Keratinocyte (primary cell): ENCODE data around the gene ZNF710. TPM values are rescaled to one million over a fixed set of nuclear protein-coding genes. Genes with fewer than 3 reads are reported as not detected.

Experiments used
- DNase-seq: peaks from one replicate; pipeline ENCODE4 v3.0.0-alpha.2; 2011; ENCODE audit warnings: low read depth, missing footprints, low spot score
- FAIRE-seq: peaks from 2 replicates; lab custom pipeline; 2011; peaks lifted over from hg19 to GRCh38; lab: Jason Lieb, UNC
- H2AFZ ChIP-seq: 2 replicates; pipeline ENCODE4 v1.6.0; 2012; ENCODE audit warnings: low read length, control low read depth, inconsistent platforms; ENCODE audit not compliant: control insufficient read depth
- H3K27ac ChIP-seq: 2 replicates; pipeline ENCODE4 v1.5.1; 2011; ENCODE audit warnings: low read length; ENCODE audit not compliant: control insufficient read depth, insufficient read depth
- H3K27me3 ChIP-seq: 3 replicates; pipeline ENCODE4 v1.6.0; 2011; ENCODE audit warnings: low read length; ENCODE audit not compliant: control insufficient read depth, insufficient read depth; ENCODE audit errors: extremely low read depth
- H3K36me3 ChIP-seq, 2 experiments: 2 replicates in 1 of 2; 3 replicates in 1 of 2; pipeline ENCODE4 v1.5.1; 2011; ENCODE audit warnings: low read length in 2 of 2, mild to moderate bottlenecking in 1 of 2; ENCODE audit not compliant: control insufficient read depth in 2 of 2, insufficient read depth in 2 of 2; ENCODE audit errors: extremely low read depth in 1 of 2
- H3K4me1 ChIP-seq: 3 replicates; pipeline ENCODE4 v1.5.1; 2011; ENCODE audit warnings: low read length; ENCODE audit not compliant: control insufficient read depth, insufficient read depth; ENCODE audit errors: extremely low read depth
- H3K4me2 ChIP-seq: 3 replicates; pipeline ENCODE4 v1.6.0; 2011; ENCODE audit warnings: low read depth, low read length; ENCODE audit not compliant: control insufficient read depth, insufficient read depth; ENCODE audit errors: extremely low read depth
- H3K4me3 ChIP-seq, 3 experiments: fragments of 200-600 bp in 1 of 3; sonication (generic) in 1 of 3; 2 replicates in 2 of 3; 3 replicates in 1 of 3; pipeline ENCODE4 v1.5.1; 2011 to 2016; ENCODE audit warnings: low read length in 3 of 3, mild to moderate bottlenecking in 3 of 3, control low read depth in 2 of 3, inconsistent platforms in 1 of 3, low read depth in 1 of 3, mixed read lengths in 1 of 3, mixed run types in 1 of 3, moderate library complexity in 1 of 3; ENCODE audit not compliant: control insufficient read depth in 2 of 3, insufficient read depth in 2 of 3; ENCODE audit errors: extremely low read depth in 1 of 3
- H3K79me2 ChIP-seq: 2 replicates; pipeline ENCODE4 v1.6.0; 2012; ENCODE audit warnings: low read length; ENCODE audit not compliant: control insufficient read depth, insufficient read depth
- H3K9ac ChIP-seq: 3 replicates; pipeline ENCODE4 v1.6.0; 2011; ENCODE audit warnings: low read length; ENCODE audit not compliant: control insufficient read depth, insufficient read depth; ENCODE audit errors: extremely low read depth
- H3K9me1 ChIP-seq: 3 replicates; pipeline ENCODE4 v1.6.0; 2011; ENCODE audit warnings: low read length; ENCODE audit not compliant: control insufficient read depth, insufficient read depth; ENCODE audit errors: extremely low read depth
- H3K9me3 ChIP-seq: 2 replicates; pipeline ENCODE4 v1.5.1; 2012; ENCODE audit warnings: low read depth, low read length; ENCODE audit not compliant: control insufficient read depth
- H4K20me1 ChIP-seq: 3 replicates; pipeline ENCODE4 v1.6.0; 2011; ENCODE audit warnings: low read length; ENCODE audit not compliant: control insufficient read depth, insufficient read depth; ENCODE audit errors: extremely low read depth
- CTCF ChIP-seq, 3 experiments: IDR thresholded peaks in 1 of 3; conservative IDR thresholded peaks in 1 of 3; optimal IDR thresholded peaks in 1 of 3; 2 replicates in 2 of 3; 3 replicates in 1 of 3; pipeline versions ENCODE3 to v1.5.1; 2011; ENCODE audit warnings: low read length in 3 of 3, mild to moderate bottlenecking in 3 of 3, moderate library complexity in 2 of 3, control low read depth in 1 of 3, inconsistent platforms in 1 of 3; ENCODE audit not compliant: insufficient read depth in 2 of 3; ENCODE audit errors: extremely low read depth in 1 of 3
- EZH2 ChIP-seq: IDR thresholded peaks from one replicate; pipeline ENCODE4 v1.6.1; 2012; ENCODE audit warnings: inconsistent platforms, mild to moderate bottlenecking, low read length, moderate library complexity
- dilution Hi-C: fragments of 300-500 bp; cut with MboI; formaldehyde crosslinking; loops from one replicate; pipeline ENCODE4 v1.7.0; 2020; ENCODE audit warnings: low sequenced_read_pairs; ENCODE audit not compliant: extremely low pct_ligation_motif_present
- polyA plus RNA-seq, 5 experiments: library from polyadenylated mRNA; depleted of rRNA in 3 of 5; stranded (reverse) in 3 of 5; stranded (forward) in 1 of 5; unstranded in 1 of 5; fragments of >200 nt; gene quantifications; 1 replicate in 1 of 5; 2 replicates in 3 of 5; 3 replicates in 1 of 5; pipeline versions ENCODE4 v1.2.1 to v1.2.3, GENCODE V29; 2011 to 2012; ENCODE audit warnings: missing spikeins in 2 of 5, low read depth in 1 of 5, low replicate concordance in 1 of 5

ZNF710 gene
- polyA plus RNA-seq, 1 donor (not counting 4 experiments of a cell fraction or from before 2014, with no cell fraction given): 4.5 TPM

GRCh38 chr15:90049030-90049429 is 47.9 kb downstream of the ZNF710 start:
- H3K9ac ChIP-seq: no peak overlapping the region
- dilution Hi-C loops: no loop called here
- H3K4me3 ChIP-seq: no peak overlapping the region
- no peaks in the 10 kb centered on the region for H4K20me1 ChIP-seq
- peaks cover 0 to 3% of the 10 kb centered on the region in 2 experiments for H3K36me3 ChIP-seq
- no peak for DNase-seq
- peaks cover 14% of the 10 kb centered on the region for H3K4me1 ChIP-seq
- no peak overlapping the region for H2AFZ ChIP-seq
- no peaks in the 10 kb centered on the region for H3K27me3 ChIP-seq
- H3K9me1 ChIP-seq: no peaks in the 10 kb centered on the region
- no peak for FAIRE-seq
- H3K4me2 ChIP-seq: no peak overlapping the region
- H3K9me3 ChIP-seq: no peaks in the 10 kb centered on the region
- no peak overlapping the region for H3K27ac ChIP-seq
- no peak for TF ChIP-seq EZH2
- no peak for TF ChIP-seq CTCF (optimal IDR thresholded peaks at IDR 0.05 in 1 of 3, IDR thresholded peaks at IDR 0.05 in 1 of 3, conservative IDR thresholded peaks at IDR 0.05 in 1 of 3; ENCODE audit: extremely low read depth in 1 of 3, insufficient read depth in 2 of 3, low read length in 3 of 3)
- peaks cover 9% of the 10 kb centered on the region for H3K79me2 ChIP-seq

- H3K9me3 ChIP-seq: no peaks in the 10 kb centered on the region
- FAIRE-seq (no peak), DNase-seq (no peak)
- peaks cover 14% of the 10 kb centered on the region for H3K4me1 ChIP-seq
- H2AFZ ChIP-seq: no peak overlapping the region
- no peak for TF ChIP-seq EZH2
- no peak for TF ChIP-seq CTCF (optimal IDR thresholded peaks at IDR 0.05 in 1 of 3, IDR thresholded peaks at IDR 0.05 in 1 of 3, conservative IDR thresholded peaks at IDR 0.05 in 1 of 3; ENCODE audit: extremely low read depth in 1 of 3, insufficient read depth in 2 of 3, low read length in 3 of 3)
- no peak overlapping the region for H3K4me3 ChIP-seq
- H3K27me3 ChIP-seq: no peaks in the 10 kb centered on the region
- no peaks in the 10 kb centered on the region for H4K20me1 ChIP-seq
- H3K79me2 ChIP-seq: peaks cover 11% of the 10 kb centered on the region
- no peak overlapping the region for H3K4me2 ChIP-seq
- H3K27ac ChIP-seq: no peak overlapping the region
- no peak overlapping the region for H3K9ac ChIP-seq
- peaks cover 3% of the 10 kb centered on the region for H3K9me1 ChIP-seq
- peaks cover 0 to 3% of the 10 kb centered on the region in 2 experiments for H3K36me3 ChIP-seq
- dilution Hi-C loops: no loop called here
Measured at GRCh38 chr15:90049666-90050604, 48.8 kb downstream of the ZNF710 start.
